ENCODE data around the gene SLC16A10. TPM values are rescaled to one million over a fixed set of nuclear protein-coding genes. Genes with fewer than 3 reads are reported as not detected.

SLC16A10 gene
- polyA plus RNA-seq, 1 donor (not counting 4 experiments of a cell fraction or from before 2014, with no cell fraction given) = not detected

GRCh38 chr6:111118826-111119225, 31.5 kb downstream of the SLC16A10 start:
- no peak overlapping the region for H3K9ac ChIP-seq (ENCODE audit: control insufficient read depth, extremely low read depth, insufficient read depth, low read length)
- DNase-seq (ENCODE audit: low read depth, low spot score) (no peak), FAIRE-seq (no peak)
- H3K9me1 ChIP-seq (ENCODE audit: control insufficient read depth, extremely low read depth, insufficient read depth, low read length) = no peaks in the 10 kb centered on the region
- no peak for TF ChIP-seq CTCF (optimal IDR thresholded peaks at IDR 0.05 in 1 of 3, IDR thresholded peaks at IDR 0.05 in 1 of 3, conservative IDR thresholded peaks at IDR 0.05 in 1 of 3; ENCODE audit: extremely low read depth in 1 of 3, insufficient read depth in 2 of 3, low read length in 3 of 3)
- no peak for TF ChIP-seq EZH2 (IDR thresholded peaks at IDR 0.05; ENCODE audit: low read length)
- no peaks in the 10 kb centered on the region for H3K79me2 ChIP-seq (ENCODE audit: control insufficient read depth, insufficient read depth, low read length)
- no peak overlapping the region for H2AFZ ChIP-seq (ENCODE audit: control insufficient read depth, low read length)
- no peaks in the 10 kb centered on the region for H3K9me3 ChIP-seq (ENCODE audit: control insufficient read depth, low read depth, low read length)
- H3K27me3 ChIP-seq (ENCODE audit: control insufficient read depth, extremely low read depth, insufficient read depth, low read length) = peaks cover 4% of the 10 kb centered on the region
- no peaks in the 10 kb centered on the region for H3K4me1 ChIP-seq (ENCODE audit: control insufficient read depth, extremely low read depth, insufficient read depth, low read length)
- no peak overlapping the region for H3K27ac ChIP-seq (ENCODE audit: control insufficient read depth, insufficient read depth, low read length)
- no peak overlapping the region for H3K4me2 ChIP-seq (ENCODE audit: control insufficient read depth, extremely low read depth, insufficient read depth, low read depth, low read length)
- no peaks in the 10 kb centered on the region for H3K36me3 ChIP-seq (ENCODE audit: control insufficient read depth in 2 of 2, extremely low read depth in 1 of 2, insufficient read depth in 2 of 2, low read length in 2 of 2)
- no peaks in the 10 kb centered on the region for H4K20me1 ChIP-seq (ENCODE audit: control insufficient read depth, extremely low read depth, insufficient read depth, low read length)
- no peak overlapping the region for H3K4me3 ChIP-seq (ENCODE audit: control insufficient read depth in 2 of 3, extremely low read depth in 1 of 3, insufficient read depth in 2 of 3, low read depth in 1 of 3, low read length in 3 of 3)
- dilution Hi-C loops (cut with MboI; ENCODE audit: extremely low pct_ligation_motif_present, low sequenced_read_pairs) = no loop called here

- H3K27me3 ChIP-seq (ENCODE audit: control insufficient read depth, extremely low read depth, insufficient read depth, low read length) = peaks cover 4% of the 10 kb centered on the region
- H3K4me3 ChIP-seq (ENCODE audit: control insufficient read depth in 2 of 3, extremely low read depth in 1 of 3, insufficient read depth in 2 of 3, low read depth in 1 of 3, low read length in 3 of 3) = no peak overlapping the region
- H2AFZ ChIP-seq (ENCODE audit: control insufficient read depth, low read length) = no peak overlapping the region
- H3K79me2 ChIP-seq (ENCODE audit: control insufficient read depth, insufficient read depth, low read length) = no peaks in the 10 kb centered on the region
- no peak overlapping the region for H3K4me2 ChIP-seq (ENCODE audit: control insufficient read depth, extremely low read depth, insufficient read depth, low read depth, low read length)
- H3K9ac ChIP-seq (ENCODE audit: control insufficient read depth, extremely low read depth, insufficient read depth, low read length) = no peak overlapping the region
- H3K4me1 ChIP-seq (ENCODE audit: control insufficient read depth, extremely low read depth, insufficient read depth, low read length) = no peaks in the 10 kb centered on the region
- no peaks in the 10 kb centered on the region for H3K9me1 ChIP-seq (ENCODE audit: control insufficient read depth, extremely low read depth, insufficient read depth, low read length)
- no peaks in the 10 kb centered on the region for H3K9me3 ChIP-seq (ENCODE audit: control insufficient read depth, low read depth, low read length)
- TF ChIP-seq CTCF (optimal IDR thresholded peaks at IDR 0.05 in 1 of 3, IDR thresholded peaks at IDR 0.05 in 1 of 3, conservative IDR thresholded peaks at IDR 0.05 in 1 of 3; ENCODE audit: extremely low read depth in 1 of 3, insufficient read depth in 2 of 3, low read length in 3 of 3) = no peak
- TF ChIP-seq EZH2 (IDR thresholded peaks at IDR 0.05; ENCODE audit: low read length) = no peak
- H3K36me3 ChIP-seq (ENCODE audit: control insufficient read depth in 2 of 2, extremely low read depth in 1 of 2, insufficient read depth in 2 of 2, low read length in 2 of 2) = no peaks in the 10 kb centered on the region
- FAIRE-seq = no peak
- DNase-seq (ENCODE audit: low read depth, low spot score) = no peak
- H3K27ac ChIP-seq (ENCODE audit: control insufficient read depth, insufficient read depth, low read length) = no peak overlapping the region
- H4K20me1 ChIP-seq (ENCODE audit: control insufficient read depth, extremely low read depth, insufficient read depth, low read length) = no peaks in the 10 kb centered on the region
- dilution Hi-C loops (cut with MboI; ENCODE audit: extremely low pct_ligation_motif_present, low sequenced_read_pairs) = no loop called here
Measured at GRCh38 chr6:111119571-111120329, 32.4 kb downstream of the SLC16A10 start.
